ENCODE data around the gene OR5P2.
"Not testable (repeated sequence)": the region's sequence is repeated elsewhere in the genome, so short reads cannot be mapped to it uniquely, and the experiment has no call there.

Gene OR5P2

DNA sequence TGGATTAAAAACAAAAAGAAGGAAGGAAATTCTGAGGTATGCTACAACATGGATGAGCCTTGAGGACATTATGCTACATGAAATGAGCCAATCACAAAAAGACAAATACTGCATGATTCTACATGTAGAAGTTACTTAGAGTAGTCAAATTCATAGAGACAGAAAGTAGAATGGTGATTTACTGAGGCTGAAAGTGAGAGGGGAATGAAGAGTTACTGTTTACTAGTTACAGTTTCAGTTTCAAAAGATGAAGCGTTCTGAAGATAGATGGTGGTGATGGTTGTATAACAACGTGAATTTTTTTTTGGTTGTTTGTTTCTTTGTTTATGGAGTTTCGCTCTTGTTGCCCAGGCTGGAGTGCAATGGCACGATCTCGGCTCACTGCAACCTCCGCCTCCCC lies 9.5 kb downstream of the OR5P2 start:
- H3K18ac ChIP-seq (ENCODE audit: low read length) = no peak overlapping the region
- H4K5ac ChIP-seq (ENCODE audit: low read length) = no peak overlapping the region
- no peak overlapping the region for H2BK5ac ChIP-seq (ENCODE audit: low read length)
- H3K4me3 ChIP-seq (ENCODE audit: low read length) = no peak overlapping the region
- H3K79me2 ChIP-seq (ENCODE audit: control insufficient read depth, insufficient read depth, low read length) = no peaks in the 10 kb centered on the region
- no peak overlapping the region for H2BK120ac ChIP-seq (ENCODE audit: low read depth, low read length)
- no peak for DNase-seq
- H3K23ac ChIP-seq (ENCODE audit: low read length) = no peak overlapping the region
- no peaks in the 10 kb centered on the region for H3K27me3 ChIP-seq (ENCODE audit: insufficient read depth, low read length, poor library complexity)
- H3K4ac ChIP-seq (ENCODE audit: low read depth, low read length) = no peak overlapping the region
- no peak overlapping the region for H3K4me2 ChIP-seq (ENCODE audit: low read length)
- no peaks in the 10 kb centered on the region for H3K36me3 ChIP-seq (ENCODE audit: control insufficient read depth, insufficient read depth, low read length)
- no peak overlapping the region for H3K56ac ChIP-seq (ENCODE audit: low read length)
- H3K4me1 ChIP-seq (ENCODE audit: control insufficient read depth, low read depth, low read length) = no peaks in the 10 kb centered on the region
- WGBS (ENCODE audit: extremely low coverage, insufficient coverage, low lambda C conversion rate) = no CpG with 5 or more reads among the region's 6 CpGs
- no peaks in the 10 kb centered on the region for H3K79me1 ChIP-seq (ENCODE audit: low read length)
- H2BK15ac ChIP-seq (replicated peaks; ENCODE audit: low read depth) = no peak overlapping the region
- no peak overlapping the region for H4K8ac ChIP-seq (ENCODE audit: low read depth, low read length)
- no peak overlapping the region for H3K9ac ChIP-seq (ENCODE audit: low read length)
- no peak overlapping the region for H3K27ac ChIP-seq (ENCODE audit: low read depth, low read length)
- H2AK5ac ChIP-seq (ENCODE audit: low read length) = no peak overlapping the region

DNA sequence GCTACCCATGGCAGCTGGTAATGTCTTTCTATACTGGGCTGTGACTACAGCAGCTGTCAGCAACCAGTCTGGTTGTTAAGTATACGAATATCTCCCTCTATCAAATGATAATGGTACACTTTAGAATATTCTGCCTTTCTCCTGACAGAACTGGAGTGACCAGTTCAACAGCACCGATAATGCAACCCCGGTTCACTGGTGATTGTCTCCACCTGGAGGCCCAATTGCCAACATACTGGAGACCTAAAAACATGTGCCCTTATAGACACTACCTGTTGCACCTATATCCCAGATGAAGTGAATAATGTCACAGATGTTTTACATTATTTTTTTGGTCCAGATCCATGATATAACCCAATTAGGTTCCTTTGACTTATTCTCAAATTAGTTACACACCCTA lies 21.1 kb downstream of the OR5P2 start:
- Histone ChIP-seq H2BK5ac (ENCODE audit: low read length) (no peak overlapping the region), H3K36me3 (ENCODE audit: control insufficient read depth, insufficient read depth, low read length) (no peaks in the 10 kb centered on the region), H3K9ac (ENCODE audit: low read length) (no peak overlapping the region), H2BK120ac (ENCODE audit: low read depth, low read length) (no peak overlapping the region), H2AK5ac (ENCODE audit: low read length) (no peak overlapping the region), H3K4ac (ENCODE audit: low read depth, low read length) (no peak overlapping the region), H3K4me1 (ENCODE audit: control insufficient read depth, low read depth, low read length) (no peaks in the 10 kb centered on the region), H4K8ac (ENCODE audit: low read depth, low read length) (no peak overlapping the region), H4K5ac (ENCODE audit: low read length) (no peak overlapping the region), H2BK15ac (replicated peaks; ENCODE audit: low read depth) (no peak overlapping the region), H3K4me3 (ENCODE audit: low read length) (no peak overlapping the region), H3K79me2 (ENCODE audit: control insufficient read depth, insufficient read depth, low read length) (no peaks in the 10 kb centered on the region), H3K27ac (ENCODE audit: low read depth, low read length) (no peak overlapping the region), H3K23ac (ENCODE audit: low read length) (no peak overlapping the region), H3K79me1 (ENCODE audit: low read length) (no peaks in the 10 kb centered on the region), H3K18ac (ENCODE audit: low read length) (no peak overlapping the region), H3K27me3 (ENCODE audit: insufficient read depth, low read length, poor library complexity) (no peaks in the 10 kb centered on the region), H3K4me2 (ENCODE audit: low read length) (no peak overlapping the region), H3K56ac (ENCODE audit: low read length) (no peak overlapping the region)
- WGBS (ENCODE audit: extremely low coverage, insufficient coverage, low lambda C conversion rate) = no CpG with 5 or more reads among the region's 3 CpGs
- DNase-seq = peak; percentile 2

DNA sequence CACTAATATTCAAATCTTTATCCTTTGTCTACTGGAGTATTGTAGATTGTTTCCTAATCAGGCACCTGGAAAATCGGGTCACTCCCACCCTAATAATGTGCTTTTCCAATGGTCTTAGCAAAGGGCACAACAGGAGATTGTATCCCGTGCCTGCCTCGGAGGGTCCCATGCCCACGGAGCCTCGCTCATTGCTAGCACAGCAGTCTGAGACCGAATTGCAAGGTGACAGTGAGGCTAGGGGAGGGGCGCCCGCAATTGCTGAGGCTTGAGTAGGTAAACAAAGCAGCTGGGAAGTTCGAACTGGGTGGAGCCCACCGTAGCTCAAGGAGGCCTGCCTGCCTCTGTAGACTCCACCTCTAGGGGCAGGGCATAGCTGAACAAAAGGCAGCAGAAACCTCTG lies 32.4 kb downstream of the OR5P2 start:
- no CpG with 5 or more reads among the region's 10 CpGs for WGBS (ENCODE audit: extremely low coverage, insufficient coverage, low lambda C conversion rate)
- H3K4me2 ChIP-seq (ENCODE audit: low read length); H3K27ac ChIP-seq (ENCODE audit: low read depth, low read length): not testable (repeated sequence)

DNA sequence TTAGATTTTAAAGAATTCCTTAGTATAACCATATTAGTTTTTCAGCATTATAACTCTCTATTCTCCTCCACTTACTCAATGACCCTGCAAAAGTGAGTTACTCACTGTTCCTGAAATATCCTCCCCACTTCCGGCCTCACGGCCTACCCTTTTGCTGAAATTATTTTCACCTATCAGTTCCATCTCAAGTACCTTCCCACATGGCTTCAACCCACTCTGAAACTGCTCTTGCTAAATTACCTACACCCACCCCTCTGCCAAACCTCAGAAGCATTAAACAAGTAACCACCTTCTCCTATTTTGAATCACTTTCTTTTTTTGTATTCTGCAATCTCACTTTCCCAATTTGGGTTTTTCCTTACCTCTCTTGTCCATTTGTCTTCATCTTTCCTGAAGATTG lies 37.7 kb downstream of the OR5P2 start:
- H3K18ac ChIP-seq (ENCODE audit: low read length) = no peak overlapping the region
- H2AK5ac ChIP-seq (ENCODE audit: low read length) = no peak overlapping the region
- H2BK120ac ChIP-seq (ENCODE audit: low read depth, low read length) = no peak overlapping the region
- no peak overlapping the region for H4K5ac ChIP-seq (ENCODE audit: low read length)
- H2BK15ac ChIP-seq (replicated peaks; ENCODE audit: low read depth) = no peak overlapping the region
- H3K4me1 ChIP-seq (ENCODE audit: control insufficient read depth, low read depth, low read length) = no peaks in the 10 kb centered on the region
- no peak overlapping the region for H3K4me3 ChIP-seq (ENCODE audit: low read length)
- H3K27me3 ChIP-seq (ENCODE audit: insufficient read depth, low read length, poor library complexity) = no peaks in the 10 kb centered on the region
- no peak overlapping the region for H4K8ac ChIP-seq (ENCODE audit: low read depth, low read length)
- H3K79me2 ChIP-seq (ENCODE audit: control insufficient read depth, insufficient read depth, low read length) = no peaks in the 10 kb centered on the region
- H3K27ac ChIP-seq (ENCODE audit: low read depth, low read length) = no peak overlapping the region
- DNase-seq = no peak
- H2BK5ac ChIP-seq (ENCODE audit: low read length) = no peak overlapping the region
- no peaks in the 10 kb centered on the region for H3K79me1 ChIP-seq (ENCODE audit: low read length)
- H3K56ac ChIP-seq (ENCODE audit: low read length) = no peak overlapping the region
- H3K36me3 ChIP-seq (ENCODE audit: control insufficient read depth, insufficient read depth, low read length) = no peaks in the 10 kb centered on the region
- H3K23ac ChIP-seq (ENCODE audit: low read length) = no peak overlapping the region
- no peak overlapping the region for H3K4me2 ChIP-seq (ENCODE audit: low read length)
- no peak overlapping the region for H3K9ac ChIP-seq (ENCODE audit: low read length)
- WGBS (ENCODE audit: extremely low coverage, insufficient coverage, low lambda C conversion rate) = no CpG with 5 or more reads among the region's 2 CpGs
- H3K4ac ChIP-seq (ENCODE audit: low read depth, low read length) = no peak overlapping the region

More for the DNA sequence above, 32.4 kb downstream of the OR5P2 start:
- H3K36me3 ChIP-seq (ENCODE audit: control insufficient read depth, insufficient read depth, low read length); H3K23ac ChIP-seq (ENCODE audit: low read length); H2BK5ac ChIP-seq (ENCODE audit: low read length); H3K27me3 ChIP-seq (ENCODE audit: insufficient read depth, low read length, poor library complexity); H3K56ac ChIP-seq (ENCODE audit: low read length); H3K4me1 ChIP-seq (ENCODE audit: control insufficient read depth, low read depth, low read length); H2AK5ac ChIP-seq (ENCODE audit: low read length); H2BK15ac ChIP-seq (replicated peaks; ENCODE audit: low read depth); H3K18ac ChIP-seq (ENCODE audit: low read length); H3K9ac ChIP-seq (ENCODE audit: low read length); H4K5ac ChIP-seq (ENCODE audit: low read length); DNase-seq; H4K8ac ChIP-seq (ENCODE audit: low read depth, low read length); H3K4me3 ChIP-seq (ENCODE audit: low read length); H2BK120ac ChIP-seq (ENCODE audit: low read depth, low read length); H3K4ac ChIP-seq (ENCODE audit: low read depth, low read length); H3K79me1 ChIP-seq (ENCODE audit: low read length); H3K79me2 ChIP-seq (ENCODE audit: control insufficient read depth, insufficient read depth, low read length): not testable (repeated sequence)

DNA sequence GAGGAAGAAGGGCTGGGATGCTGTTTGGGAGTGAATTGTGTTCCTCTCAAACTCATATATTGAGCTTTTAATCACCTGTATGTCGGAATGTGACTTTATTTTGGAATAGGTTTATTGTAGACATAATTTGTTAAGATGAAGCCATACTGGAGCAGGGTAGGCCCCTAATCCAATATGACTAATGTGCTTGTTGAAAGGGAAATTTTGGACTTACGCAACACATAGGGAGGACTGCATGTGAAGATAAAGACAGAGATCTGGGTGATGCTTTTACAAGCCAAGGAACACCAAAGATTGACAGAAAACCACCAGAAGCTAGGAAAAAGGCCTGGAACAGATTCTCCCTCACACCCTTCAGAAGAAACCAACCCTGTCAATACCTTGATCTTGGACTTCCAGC lies 47.3 kb downstream of the OR5P2 start:
- no peak overlapping the region for H2BK5ac ChIP-seq (ENCODE audit: low read length)

More for the DNA sequence above, 47.3 kb downstream of the OR5P2 start:
- Histone ChIP-seq H4K8ac (ENCODE audit: low read depth, low read length) (no peak overlapping the region), H3K9ac (ENCODE audit: low read length) (no peak overlapping the region), H3K18ac (ENCODE audit: low read length) (no peak overlapping the region), H3K79me2 (ENCODE audit: control insufficient read depth, insufficient read depth, low read length) (no peaks in the 10 kb centered on the region), H2BK120ac (ENCODE audit: low read depth, low read length) (no peak overlapping the region), H3K4me2 (ENCODE audit: low read length) (no peak overlapping the region), H3K79me1 (ENCODE audit: low read length) (no peaks in the 10 kb centered on the region), H3K23ac (ENCODE audit: low read length) (no peak overlapping the region), H4K5ac (ENCODE audit: low read length) (no peak overlapping the region), H3K4ac (ENCODE audit: low read depth, low read length) (no peak overlapping the region), H3K27me3 (ENCODE audit: insufficient read depth, low read length, poor library complexity) (no peaks in the 10 kb centered on the region), H2BK15ac (replicated peaks; ENCODE audit: low read depth) (no peak overlapping the region), H3K27ac (ENCODE audit: low read depth, low read length) (no peak overlapping the region), H3K56ac (ENCODE audit: low read length) (no peak overlapping the region), H3K4me3 (ENCODE audit: low read length) (no peak overlapping the region), H3K4me1 (ENCODE audit: control insufficient read depth, low read depth, low read length) (no peaks in the 10 kb centered on the region), H2AK5ac (ENCODE audit: low read length) (no peak overlapping the region), H3K36me3 (ENCODE audit: control insufficient read depth, insufficient read depth, low read length) (no peaks in the 10 kb centered on the region)
- WGBS (ENCODE audit: extremely low coverage, insufficient coverage, low lambda C conversion rate) = no CpG with 5 or more reads among the region's 2 CpGs
- no peak for DNase-seq
